Measurements from ENCODE around the gene NFKBIA. TPM values are rescaled to one million over a fixed set of nuclear protein-coding genes. Genes with fewer than 3 reads are reported as not detected.

The NFKBIA gene
- total and polyA plus RNA-seq, 2 of the 8 experiments (the other 6 are each of a cell fraction or from before 2014, with no cell fraction given), result 25.9 to 49.7 TPM

- TF ChIP-seq MAX (IDR thresholded peaks at IDR 0.05) (no peak), CBX8 (IDR thresholded peaks at IDR 0.05; ENCODE audit: borderline replicate concordance, low read depth, low read length) (no peak), KDM5A (IDR thresholded peaks at IDR 0.05; ENCODE audit: low read length) (no peak), RXRA (IDR thresholded peaks at IDR 0.05; ENCODE audit: insufficient read depth, low read depth, low read length) (no peak), KDM4A (IDR thresholded peaks at IDR 0.05; ENCODE audit: low read depth, low read length, severe bottlenecking) (no peak), JUND (IDR thresholded peaks at IDR 0.05; ENCODE audit: low read length) (no peak), RBBP5 (IDR thresholded peaks at IDR 0.05; ENCODE audit: borderline replicate concordance, low read depth, low read length) (no peak), CREB1 (IDR thresholded peaks at IDR 0.05) (no peak)
Measured at GRCh38 chr14:35362450-35362849, 42.1 kb downstream of the NFKBIA start (continued).

Measured in H1 (cell line).